HuH-7.5 (cell line): ENCODE results near the gene LGALS7B.
"Not testable (repeated sequence)": the region's sequence is repeated elsewhere in the genome, so short reads cannot be mapped to it uniquely, and the experiment has no call there.

ENCODE experiments used
- DNase-seq: peaks from one replicate; pipeline ENCODE4 v3.0.0; 2011; ENCODE audit warnings: low spot score

The LGALS7B gene

DNA sequence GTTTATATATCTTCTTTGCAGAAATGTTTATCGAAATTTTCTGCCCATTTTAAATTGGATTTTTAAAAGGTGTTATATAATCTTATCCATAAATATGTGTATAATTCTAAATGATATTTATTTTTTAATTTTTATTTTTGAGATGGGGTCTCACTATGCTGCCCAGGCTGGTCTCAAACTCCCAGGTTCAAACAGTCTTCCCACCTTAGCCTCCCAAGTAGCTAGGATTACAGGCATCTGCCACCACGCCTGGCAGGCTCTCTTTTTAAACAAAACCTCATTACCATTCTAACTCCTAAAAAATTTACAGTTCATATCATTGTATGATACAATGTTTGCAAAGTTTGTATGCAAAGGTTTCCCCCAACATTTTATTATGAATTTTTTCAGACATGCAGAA, 7.2 kb downstream of the LGALS7B start:
- DNase-seq = no peak

GRCh38 chr19:38797781-38798180, 8.8 kb downstream of the LGALS7B start:
- not testable (repeated sequence) for DNase-seq

- DNase-seq = no peak
Observed at GRCh38 chr19:38799104-38799503, 10.1 kb downstream of the LGALS7B start.

DNA sequence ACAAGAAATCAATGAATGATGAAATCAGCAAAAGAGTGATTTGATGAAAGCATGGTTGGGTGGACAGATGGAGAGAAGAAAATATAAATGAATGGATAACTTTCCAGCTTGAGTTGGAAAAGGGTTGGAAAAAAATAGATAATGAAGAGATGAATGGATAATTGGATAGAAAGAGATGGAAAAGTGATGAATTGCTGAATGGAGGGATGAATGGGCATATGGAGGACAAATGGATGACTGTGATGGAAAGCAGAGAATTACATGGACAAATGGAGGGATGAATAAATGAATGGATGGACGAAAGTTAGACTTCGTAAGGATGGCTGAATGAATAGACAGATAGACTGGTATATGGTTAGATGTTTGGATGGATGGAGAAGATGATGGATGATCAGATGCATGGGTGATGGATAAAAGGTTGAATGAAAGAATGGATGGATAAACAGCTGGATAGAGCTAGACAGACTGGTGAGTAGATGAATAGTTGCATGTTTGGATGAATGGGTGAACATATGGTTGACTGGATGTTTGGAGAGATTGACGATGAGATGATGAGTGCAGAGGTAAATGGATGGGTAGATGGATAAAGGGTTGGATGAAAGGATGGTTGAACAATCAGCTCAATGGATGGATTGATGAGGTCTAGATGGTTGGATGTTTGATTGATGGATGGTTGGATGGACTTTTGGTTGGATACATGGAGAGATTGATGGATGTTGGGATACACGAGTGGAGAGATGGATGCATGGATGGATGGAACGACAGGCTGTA, 11.8 kb downstream of the LGALS7B start:
- no peak for DNase-seq

GRCh38 chr19:38801359-38802095, 12.5 kb downstream of the LGALS7B start:
- no peak for DNase-seq

DNA sequence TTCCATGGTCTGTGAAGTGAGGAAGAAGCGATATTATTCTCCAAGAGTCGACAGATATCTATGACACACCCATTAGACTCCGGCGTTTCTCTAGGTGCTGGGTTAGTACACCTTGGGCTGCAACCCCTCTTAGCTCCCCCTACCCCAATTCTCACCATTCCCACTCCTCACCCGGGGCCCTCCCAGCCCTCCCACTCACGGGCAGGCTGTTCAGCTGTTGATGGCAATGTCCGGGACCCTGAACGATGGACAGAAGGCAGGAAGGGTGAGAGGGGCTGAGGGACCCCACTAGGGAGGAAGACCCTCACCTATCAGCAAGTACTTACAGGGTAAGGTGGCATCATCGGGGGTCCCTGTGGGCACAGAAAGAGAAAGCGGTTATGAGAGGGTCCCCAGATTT, 14.5 kb downstream of the LGALS7B start:
- no peak for DNase-seq

DNA sequence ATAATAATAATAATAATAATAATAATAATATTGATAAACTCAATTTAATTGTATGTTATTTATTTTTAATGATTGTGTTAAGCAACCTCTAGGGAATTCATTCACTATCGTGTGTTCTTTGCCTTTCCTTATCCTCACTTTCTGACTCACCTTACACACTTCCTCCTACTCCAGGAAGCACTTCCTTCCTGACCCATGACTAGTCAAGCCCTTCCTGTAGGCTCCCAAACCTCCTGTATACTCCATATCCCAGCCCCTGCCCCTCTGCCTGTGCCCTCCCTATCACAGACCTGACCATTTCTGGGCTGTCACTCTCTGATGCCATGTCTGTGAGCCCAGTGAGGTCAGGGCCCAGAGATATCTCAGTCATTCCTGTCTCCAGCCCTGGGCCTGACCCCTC, 16.2 kb downstream of the LGALS7B start:
- DNase-seq = no peak

- no peak for DNase-seq
Observed at GRCh38 chr19:38806371-38806770, 17.4 kb downstream of the LGALS7B start.

DNA sequence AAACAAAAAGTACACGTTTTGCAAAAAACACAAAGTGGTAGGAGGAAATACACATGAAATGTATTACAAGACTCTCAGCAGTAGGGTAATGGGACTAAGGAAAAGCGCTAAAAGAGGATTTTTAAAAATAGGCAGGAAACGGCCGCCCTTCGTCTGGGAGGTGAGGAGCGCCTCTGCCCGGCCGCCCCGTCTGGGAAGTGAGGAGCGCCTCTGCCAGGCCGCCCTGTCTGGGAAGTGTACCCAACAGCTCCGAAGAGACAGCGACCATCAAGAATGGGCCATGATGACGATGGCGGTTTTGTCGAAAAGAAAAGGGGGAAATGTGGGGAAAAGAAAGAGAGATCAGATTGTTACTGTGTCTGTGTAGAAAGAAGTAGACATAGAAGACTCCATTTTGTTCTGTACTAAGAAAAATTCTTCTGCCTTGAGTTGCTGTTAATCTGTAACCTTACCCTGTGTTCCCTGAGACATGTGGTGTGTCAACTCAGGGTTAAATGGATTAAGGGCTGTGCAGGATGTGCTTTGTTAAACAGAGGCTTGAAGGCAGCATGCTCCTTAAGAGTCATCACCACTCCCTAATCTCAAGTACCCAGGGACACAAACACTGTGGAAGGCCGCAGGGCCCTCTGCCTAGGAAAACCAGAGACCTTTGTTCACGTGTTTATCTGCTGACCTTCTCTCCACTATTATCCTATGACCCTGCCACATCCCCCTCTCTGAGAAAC, 18.5 kb downstream of the LGALS7B start:
- DNase-seq = peak; percentile 2

GRCh38 chr19:38808741-38809140, 19.7 kb downstream of the LGALS7B start:
- no peak for DNase-seq

GRCh38 chr19:38809592-38810252, 20.7 kb downstream of the LGALS7B start:
- peak; percentile 2 for DNase-seq

- DNase-seq = peak; percentile 6
Observed at GRCh38 chr19:38812009-38812840, 23.2 kb downstream of the LGALS7B start.

DNA sequence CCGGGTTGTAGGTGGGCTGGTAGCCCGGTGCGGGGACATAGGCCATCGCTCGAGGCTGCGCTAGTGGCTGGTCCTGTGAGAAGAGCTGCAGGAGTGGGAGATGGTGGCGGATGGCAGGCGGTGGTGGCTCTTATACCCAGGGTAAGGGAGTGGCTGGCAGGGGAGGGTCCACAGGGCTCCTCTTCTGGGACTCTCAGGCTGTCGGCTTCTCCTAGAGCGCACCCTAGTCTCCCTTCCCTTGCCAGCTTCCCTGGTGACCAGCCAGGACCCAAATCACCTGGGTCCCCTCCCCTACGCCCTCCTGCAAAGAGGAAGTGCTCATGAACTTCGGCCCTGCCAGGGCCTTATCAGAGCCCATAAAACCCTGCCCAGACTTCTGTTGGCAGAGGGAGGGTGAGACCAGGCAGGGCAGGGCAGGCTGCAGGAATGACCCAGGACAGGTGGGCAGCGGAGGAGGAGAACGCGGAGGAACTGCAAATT, 23.9 kb downstream of the LGALS7B start, which contains the start of gene LGALS4:
LGALS4 (minus strand) TSS at position 105 of the 480 bp plus-strand sequence; CDS start at position 46, 59 bp downstream.
- peak; percentile 9 for DNase-seq

GRCh38 chr19:38813323-38813722, 24.3 kb downstream of the LGALS7B start:
- peak; percentile 7 for DNase-seq

GRCh38 chr19:38813932-38814331, 24.9 kb downstream of the LGALS7B start:
- not testable (repeated sequence) for DNase-seq

- peak; percentile 4 for DNase-seq
Observed at GRCh38 chr19:38815059-38816001, 26.3 kb downstream of the LGALS7B start.

- no peak for DNase-seq
Observed at GRCh38 chr19:38816131-38816750, 27.2 kb downstream of the LGALS7B start.

GRCh38 chr19:38817081-38817480, 28.1 kb downstream of the LGALS7B start:
- no peak for DNase-seq

DNA sequence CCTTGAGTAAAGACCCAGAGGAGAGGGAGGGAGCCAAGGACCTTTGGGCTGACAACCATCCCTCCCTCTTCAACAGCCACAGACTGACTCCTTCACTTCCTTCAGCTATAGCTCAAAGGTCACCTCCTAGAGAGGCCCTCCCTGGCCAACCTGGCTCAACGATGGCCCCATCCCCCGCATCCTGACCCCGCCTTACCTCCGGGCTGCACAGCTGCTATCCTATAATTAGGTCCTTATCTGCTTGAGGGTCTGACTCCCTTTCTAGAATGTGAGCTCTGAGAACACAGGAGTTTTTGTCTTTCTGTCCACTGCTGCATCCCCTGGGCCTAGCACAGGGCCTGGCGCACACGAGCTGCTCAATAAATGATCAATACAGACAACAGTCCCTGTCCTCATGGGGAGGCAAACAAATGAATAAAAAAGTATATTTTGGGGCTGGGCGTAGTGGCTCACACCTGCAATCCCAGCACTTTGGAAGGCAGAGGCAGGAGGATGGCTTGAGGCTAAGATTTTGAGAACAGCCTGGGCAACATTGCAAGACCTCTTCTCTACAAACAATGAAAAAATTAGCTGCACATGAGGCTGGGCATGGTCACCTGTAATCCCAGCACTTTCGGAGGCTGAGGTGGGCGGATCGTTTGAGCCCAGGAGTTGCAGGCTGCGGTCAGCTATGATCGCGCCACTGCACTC, 30.4 kb downstream of the LGALS7B start:
- peak; percentile 92 for DNase-seq
